Measurements from ENCODE around the gene ATP10A.
"Not testable (repeated sequence)": the region's sequence is repeated elsewhere in the genome, so short reads cannot be mapped to it uniquely, and the experiment has no call there.

- TF ChIP-seq USF2 (IDR thresholded peaks at IDR 0.05; ENCODE audit: borderline replicate concordance, low read depth, low read length); ZBTB33 (IDR thresholded peaks at IDR 0.05; ENCODE audit: borderline replicate concordance, low read depth); EP300 (IDR thresholded peaks at IDR 0.05; ENCODE audit: borderline replicate concordance in 1 of 2, low read depth in 1 of 2, low read length in 1 of 2); YY1 (IDR thresholded peaks at IDR 0.05; ENCODE audit: low read depth); TAF1 (IDR thresholded peaks at IDR 0.05; ENCODE audit: borderline replicate concordance, low read depth, low read length); CTCF (IDR thresholded peaks at IDR 0.05); NFIC (IDR thresholded peaks at IDR 0.05; ENCODE audit: borderline replicate concordance); GABPA (IDR thresholded peaks at IDR 0.05; ENCODE audit: low read depth); SMC3 (IDR thresholded peaks at IDR 0.05; ENCODE audit: low read depth, low read length); MEF2A (IDR thresholded peaks at IDR 0.05; ENCODE audit: borderline replicate concordance, low read depth); FOXJ3 (CRISPR knock-in tag; IDR thresholded peaks at IDR 0.05); JUND (IDR thresholded peaks at IDR 0.05); SIN3A (IDR thresholded peaks at IDR 0.05; ENCODE audit: borderline replicate concordance, low read depth, low read length); TEAD4 (IDR thresholded peaks at IDR 0.05; ENCODE audit: borderline replicate concordance, insufficient read depth): not testable (repeated sequence)
These were observed 91.4 kb downstream of the ATP10A start for GRCh38 chr15:25771736-25772135.
